IMR-90 (cell line): Measurements from ENCODE around the gene DOK3. TPM values are rescaled to one million over a fixed set of nuclear protein-coding genes. Genes with fewer than 3 reads are reported as not detected.

Experiments used
- ATAC-seq: fragments of 200-7000 bp; cut with Tn5 transposase; 2 replicates; pipeline ENCODE4 v1.9.1; 2020; ENCODE audit warnings: low read depth, mild to moderate bottlenecking, moderate library complexity
- BruUV-seq: library from RNA; stranded (reverse); fragments of 400-500 nt; replicated peaks from 2 replicates; lab custom pipeline; 2021; lab: Mats Ljungman, UMichigan
- CTCF ChIA-PET: fragments of 300-600 bp; formaldehyde crosslinking; extraction: SDS; loops from one replicate; lab custom pipeline; 2021; ENCODE audit warnings: antibody characterized with exemption; lab: Yijun Ruan, JAX
- POLR2A ChIA-PET: fragments of 300-600 bp; sonication (Branson Sonifier 250); formaldehyde crosslinking; loops from one replicate; lab custom pipeline; 2022; ENCODE audit warnings: antibody characterized with exemption; ENCODE audit not compliant: unreplicated experiment; lab: Charles Lee
- DNase-seq: peaks from one replicate; pipeline ENCODE4 v3.0.0; 2013
- H2AFZ ChIP-seq: replicated peaks from 2 replicates; pipeline ENCODE3; 2013; ENCODE audit warnings: low read length, mild to moderate bottlenecking; ENCODE audit not compliant: poor library complexity
- H2AK5ac ChIP-seq: 2 replicates; pipeline ENCODE4 v1.6.1; 2013; ENCODE audit warnings: low read depth, low read length, inconsistent platforms
- H2AK9ac ChIP-seq: replicated peaks from 2 replicates; pipeline ENCODE3; 2013; ENCODE audit warnings: mild to moderate bottlenecking, low read depth, low read length, moderate library complexity; ENCODE audit not compliant: poor library complexity
- H2BK120ac ChIP-seq: 2 replicates; pipeline ENCODE4 v1.6.1; 2013; ENCODE audit warnings: low read depth, low read length, inconsistent platforms
- H2BK15ac ChIP-seq: 3 replicates; pipeline ENCODE4 v1.6.1; 2013; ENCODE audit warnings: low read depth, low read length, inconsistent platforms
- H2BK20ac ChIP-seq: 2 replicates; pipeline ENCODE4 v1.6.1; 2013; ENCODE audit warnings: low read depth, mild to moderate bottlenecking, inconsistent platforms, low read length, moderate library complexity
- H2BK5ac ChIP-seq: 2 replicates; pipeline ENCODE4 v1.6.1; 2013; ENCODE audit warnings: mild to moderate bottlenecking, low read depth, low read length, inconsistent platforms; ENCODE audit not compliant: poor library complexity, severe bottlenecking
- H3K14ac ChIP-seq: replicated peaks from 2 replicates; pipeline ENCODE4 v1.6.1; 2013; ENCODE audit warnings: low read depth, low read length, inconsistent platforms
- H3K18ac ChIP-seq: 2 replicates; pipeline ENCODE4 v1.6.1; 2013; ENCODE audit warnings: low read depth, low read length, control low read depth
- H3K23ac ChIP-seq: 2 replicates; pipeline ENCODE4 v1.6.1; 2013; ENCODE audit warnings: low read depth, low read length, inconsistent platforms
- H3K27ac ChIP-seq: 2 replicates; pipeline ENCODE4 v1.5.1; 2013; ENCODE audit warnings: mild to moderate bottlenecking, control low read depth, low read length; ENCODE audit not compliant: insufficient read depth
- H3K27me3 ChIP-seq: 2 replicates; pipeline ENCODE4 v1.6.1; 2013; ENCODE audit warnings: low read length; ENCODE audit not compliant: control insufficient read depth, insufficient read depth
- H3K36me3 ChIP-seq: 2 replicates; pipeline ENCODE4 v1.6.1; 2013; ENCODE audit warnings: low read length, mixed read lengths; ENCODE audit not compliant: control insufficient read depth, insufficient read depth
- H3K4ac ChIP-seq: 2 replicates; pipeline ENCODE4 v1.6.1; 2013; ENCODE audit warnings: low read depth, low read length, inconsistent platforms
- H3K4me1 ChIP-seq: 2 replicates; pipeline ENCODE4 v1.6.1; 2013; ENCODE audit warnings: low read length, mixed read lengths; ENCODE audit not compliant: control insufficient read depth, insufficient read depth
- H3K4me2 ChIP-seq: 2 replicates; pipeline ENCODE4 v1.6.1; 2013; ENCODE audit warnings: low read depth, mild to moderate bottlenecking, control low read depth, low read length, moderate library complexity
- H3K4me3 ChIP-seq: 2 replicates; pipeline ENCODE4 v1.5.1; 2013; ENCODE audit warnings: low read depth, mild to moderate bottlenecking, control low read depth, low read length, moderate library complexity; ENCODE audit not compliant: insufficient read depth
- H3K56ac ChIP-seq: 2 replicates; pipeline ENCODE4 v1.6.1; 2013; ENCODE audit warnings: low read length, inconsistent platforms; ENCODE audit not compliant: insufficient read depth; ENCODE audit errors: extremely low read depth
- H3K79me1 ChIP-seq, 2 experiments: 2 replicates each; pipeline ENCODE4 v1.6.1; 2013; ENCODE audit warnings: low read length in 2 of 2, inconsistent platforms in 1 of 2, low read depth in 1 of 2
- H3K9ac ChIP-seq: 2 replicates; pipeline ENCODE4 v1.6.1; 2013; ENCODE audit warnings: low read depth, low read length, control low read depth
- H3K9me1 ChIP-seq: 2 replicates; pipeline ENCODE4 v1.6.1; 2013; ENCODE audit warnings: low read length, inconsistent platforms; ENCODE audit not compliant: insufficient read depth
- H3K9me3 ChIP-seq: 2 replicates; pipeline ENCODE4 v1.6.1; 2013; ENCODE audit warnings: low read length; ENCODE audit not compliant: control insufficient read depth, insufficient read depth
- H4K20me1 ChIP-seq: 2 replicates; pipeline ENCODE4 v1.6.1; 2013; ENCODE audit warnings: low read length, inconsistent platforms; ENCODE audit not compliant: insufficient read depth
- H4K5ac ChIP-seq: 2 replicates; pipeline ENCODE4 v1.6.1; 2013; ENCODE audit warnings: mild to moderate bottlenecking, low read depth, low read length, control low read depth
- H4K8ac ChIP-seq, 2 experiments: 2 replicates each; pipeline ENCODE4 v1.6.1; 2013; ENCODE audit warnings: low read depth in 2 of 2, low read length in 2 of 2, control low read depth in 1 of 2, inconsistent platforms in 1 of 2
- H4K91ac ChIP-seq: 2 replicates; pipeline ENCODE4 v1.6.1; 2013; ENCODE audit warnings: low read depth, low read length, inconsistent platforms; ENCODE audit not compliant: insufficient read depth
- WGBS, 2 experiments: methylation state at CpG; one replicate each; pipeline versions ENCODE4 v1.1.5 to v1.1.7; 2013; ENCODE audit warnings: missing lambda C conversion rate in 2 of 2; ENCODE audit not compliant: insufficient read length in 1 of 2; ENCODE audit errors: extremely low coverage in 2 of 2; 5-methylcytosine and 5-hydroxymethylcytosine counted together
- dilution Hi-C: fragments of 300-500 bp; cut with HindIII; formaldehyde crosslinking; loops from one replicate; pipeline ENCODE4 v1.14.3; 2018; ENCODE audit warnings: low sequenced_read_pairs; ENCODE audit not compliant: unreplicated experiment
- in situ Hi-C: fragments of 300-500 bp; cut with MboI; formaldehyde crosslinking; loops from 3 replicates; pipeline ENCODE4 v1.14.3; 2019; ENCODE audit warnings: low sequenced_read_pairs, inconsistent platforms, mixed read lengths
- intact Hi-C: fragments of 100-400 bp; cut with micrococcal nuclease; formaldehyde crosslinking; loops from 2 replicates; pipeline ENCODE4 v1.10.0; 2022
- polyA plus RNA-seq, 3 experiments: library from polyadenylated mRNA; depleted of rRNA; stranded (reverse); fragments of >200 nt; gene quantifications; 2 replicates each; pipeline ENCODE4 v1.2.3, GENCODE V29; 2012; ENCODE audit warnings: low replicate concordance in 1 of 3
- total RNA-seq: library from RNA; depleted of rRNA; stranded (reverse); fragments of >200 nt; gene quantifications from 2 replicates; pipeline ENCODE4 v1.2.3, GENCODE V29; 2012
- TF ChIP-seq, protein P1 (sequence below): fragments of 150-350 bp; IDR thresholded peaks from 2 replicates; pipeline ENCODE4 v1.6.1; 2017; ENCODE audit warnings: mild to moderate bottlenecking, antibody characterized with exemption, low read length, low read depth

Gene DOK3
- total and polyA plus RNA-seq, 2 of the 4 experiments (the other 2 are of a cell fraction) = 0.54 to 3.9 TPM

DNA sequence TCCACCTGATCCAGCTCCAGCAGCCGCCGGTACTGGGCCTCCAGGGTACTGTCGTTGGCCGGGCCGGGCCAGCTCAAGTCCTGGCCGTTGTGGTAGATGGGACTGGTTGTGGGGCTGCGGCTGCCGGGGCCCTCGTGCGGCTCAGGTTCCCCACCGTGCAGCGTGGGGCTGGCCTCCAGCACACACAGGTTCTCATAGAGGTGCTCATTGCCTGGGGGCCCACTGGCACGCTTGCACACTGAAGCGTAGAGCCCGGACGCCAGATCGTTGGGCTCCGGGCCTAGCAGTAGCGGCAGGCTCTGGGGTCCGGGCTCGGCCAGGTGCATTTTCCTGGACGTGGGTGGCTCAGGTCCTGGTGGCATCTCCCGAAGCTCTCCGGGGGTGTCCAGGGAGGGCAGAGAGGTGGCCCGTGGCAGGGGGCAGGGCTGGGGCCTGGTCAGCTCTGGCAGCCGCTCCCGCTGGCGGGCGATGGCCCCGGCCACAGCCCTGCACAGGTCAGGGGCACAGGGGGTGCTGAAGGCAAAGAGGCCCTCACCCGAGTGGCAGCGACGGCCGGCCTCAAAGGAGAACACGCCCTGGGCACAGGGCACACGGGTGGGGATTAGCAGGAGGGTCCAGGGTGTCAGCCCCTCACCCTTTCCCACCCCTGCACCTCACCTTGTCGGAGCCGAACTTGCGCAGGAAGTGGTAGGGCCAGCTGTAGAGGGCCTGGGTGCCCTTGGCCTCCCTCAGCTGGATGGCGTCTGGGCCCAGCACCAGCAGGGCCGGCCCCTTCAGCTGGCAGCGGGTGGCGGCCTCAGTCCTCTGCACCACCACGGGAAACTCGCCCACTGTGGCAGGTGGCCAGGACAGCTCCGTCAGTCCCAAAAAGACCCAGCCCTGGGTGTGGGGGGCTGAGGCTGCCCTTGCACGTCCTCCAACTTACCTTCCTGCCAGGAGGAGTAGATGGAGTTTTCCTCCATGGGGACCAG is 5.3 kb downstream of the DOK3 start:
- WGBS, 2 experiments = 96% methylated on average over 10 of the region's 47 CpGs; no CpG with 5 or more reads in 1 of the 2 experiments
- Histone ChIP-seq H2BK120ac (no peak overlapping the region), H3K56ac (no peak overlapping the region), H2AFZ (no peak overlapping the region), H4K20me1 (no peaks in the 10 kb centered on the region), H3K4me1 (peaks cover 10% of the 10 kb centered on the region; the same call in 1 of the 2 replicates), H3K79me1 (peaks cover 0 to 5% of the 10 kb centered on the region in 2 experiments; a peak in 1 of 4 replicates), H2BK20ac (no peak overlapping the region), H3K23ac (no peak overlapping the region), H3K9me3 (no peaks in the 10 kb centered on the region), H3K36me3 (peaks cover 6% of the 10 kb centered on the region), H3K27ac (no peak overlapping the region), H2BK15ac (no peak overlapping the region), H3K18ac (no peak overlapping the region), H3K27me3 (no peaks in the 10 kb centered on the region), H4K91ac (no peak overlapping the region), H3K14ac (no peak overlapping the region), H2AK9ac (no peak overlapping the region), H3K9ac (no peak overlapping the region), H4K5ac (no peak overlapping the region), H4K8ac (no peak overlapping the region), H3K4me2 (no peak overlapping the region), H2BK5ac (no peak overlapping the region), H3K4ac (no peak overlapping the region), H2AK5ac (no peak overlapping the region), H3K9me1 (0 out of 2 replicates have a peak, but pooled peaks cover 3% of the 10 kb centered on the region), H3K4me3 (no peak overlapping the region)
- ATAC-seq = no peak
- no peak for DNase-seq
- dilution Hi-C loops = no loop called here
- intact Hi-C loops = no loop called here
- in situ Hi-C loops = no loop called here
- TF ChIP-seq, protein P1, sequence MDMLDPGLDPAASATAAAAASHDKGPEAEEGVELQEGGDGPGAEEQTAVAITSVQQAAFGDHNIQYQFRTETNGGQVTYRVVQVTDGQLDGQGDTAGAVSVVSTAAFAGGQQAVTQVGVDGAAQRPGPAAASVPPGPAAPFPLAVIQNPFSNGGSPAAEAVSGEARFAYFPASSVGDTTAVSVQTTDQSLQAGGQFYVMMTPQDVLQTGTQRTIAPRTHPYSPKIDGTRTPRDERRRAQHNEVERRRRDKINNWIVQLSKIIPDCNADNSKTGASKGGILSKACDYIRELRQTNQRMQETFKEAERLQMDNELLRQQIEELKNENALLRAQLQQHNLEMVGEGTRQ = no peak
- CTCF ChIA-PET = interaction anchor here (0.8 kb wide), 1 partner anchor 100 kb away, joined by 4 read pairs; no protein-coding TSS in a partner anchor
- no TSS peak for BruUV-seq
- POLR2A ChIA-PET = interaction anchor here (1.0 kb wide), 1 partner anchor 9 kb away, joined by 3 read pairs; no protein-coding TSS in a partner anchor
